GM15510 (cell line): Measurements from ENCODE around the gene MORN4.

Experiments used
- POLR2A ChIP-seq: IDR thresholded peaks from 3 replicates; pipeline ENCODE4 v1.6.1; 2011; ENCODE audit warnings: borderline replicate concordance; ENCODE audit not compliant: insufficient read length; ENCODE audit errors: extremely low read depth

Gene MORN4

GRCh38 chr10:97618285-97618684 is 15.0 kb downstream of the MORN4 start:
- TF ChIP-seq POLR2A = no peak

GRCh38 chr10:97612386-97612785 is 20.9 kb downstream of the MORN4 start:
- TF ChIP-seq POLR2A = no peak

- no peak for TF ChIP-seq POLR2A
Observed at GRCh38 chr10:97611473-97611872, 21.8 kb downstream of the MORN4 start.

GRCh38 chr10:97608991-97609561 is 24.2 kb downstream of the MORN4 start:
- no peak for TF ChIP-seq POLR2A

- TF ChIP-seq POLR2A = no peak
Observed at GRCh38 chr10:97607095-97607636, 26.1 kb downstream of the MORN4 start.

GRCh38 chr10:97601268-97602215 is 31.8 kb downstream of the MORN4 start:
- no peak for TF ChIP-seq POLR2A

GRCh38 chr10:97600616-97601015 is 32.7 kb downstream of the MORN4 start:
- no peak for TF ChIP-seq POLR2A

GRCh38 chr10:97599272-97599619 is 34.1 kb downstream of the MORN4 start:
- no peak for TF ChIP-seq POLR2A

GRCh38 chr10:97598407-97599271 is 34.7 kb downstream of the MORN4 start:
- no peak for TF ChIP-seq POLR2A

GRCh38 chr10:97597778-97598177 is 35.5 kb downstream of the MORN4 start:
- TF ChIP-seq POLR2A = no peak

- TF ChIP-seq POLR2A = no peak
Observed at GRCh38 chr10:97596101-97597082, 36.9 kb downstream of the MORN4 start.

- TF ChIP-seq POLR2A = no peak
Observed at GRCh38 chr10:97593421-97593820, 39.9 kb downstream of the MORN4 start.

- TF ChIP-seq POLR2A = no peak
Observed at GRCh38 chr10:97590748-97591495, 42.4 kb downstream of the MORN4 start.
